HCT116 (cell line): ENCODE data around the gene GNG4.

ENCODE experiments used
- CBX3 ChIP-seq: IDR thresholded peaks from 2 replicates; pipeline ENCODE4 v1.6.1; 2012; ENCODE audit warnings: low read depth
- CTCF ChIP-seq, 3 experiments: fragments of 200-600 bp in 1 of 3; sonication (generic) in 1 of 3; IDR thresholded peaks in 2 of 3; conservative IDR thresholded peaks in 1 of 3; 2 replicates each; pipeline ENCODE4 v1.5.1; 2012 to 2017; ENCODE audit warnings: low read depth in 2 of 3, low read length in 2 of 3, antibody characterized with exemption in 1 of 3, borderline replicate concordance in 1 of 3, control low read depth in 1 of 3, mild to moderate bottlenecking in 1 of 3, mixed read lengths in 1 of 3, mixed run types in 1 of 3, moderate library complexity in 1 of 3; ENCODE audit not compliant: insufficient read depth in 1 of 3
- EZH2 ChIP-seq: fragments of 200-600 bp; sonication (generic); IDR thresholded peaks from 2 replicates; pipeline ENCODE4 v1.6.1; 2017; ENCODE audit warnings: antibody characterized with exemption, mixed run types
- POLR2A ChIP-seq: IDR thresholded peaks from 2 replicates; pipeline ENCODE4 v1.7.0; 2011; ENCODE audit warnings: borderline replicate concordance; ENCODE audit not compliant: insufficient read depth, insufficient read length; ENCODE audit errors: extremely low read depth
- YY1 ChIP-seq: IDR thresholded peaks from 2 replicates; pipeline ENCODE4 v1.6.1; 2011; ENCODE audit warnings: low read length, low read depth, moderate library complexity, mild to moderate bottlenecking; ENCODE audit not compliant: insufficient replicate concordance; ENCODE audit errors: extremely low read depth

GRCh38 chr1:235552146-235552716 lies 97.4 kb downstream of the GNG4 start:
- TF ChIP-seq POLR2A (no peak), CBX3 (no peak), CTCF (IDR thresholded peaks at IDR 0.05 in 2 of 3, conservative IDR thresholded peaks at IDR 0.05 in 1 of 3; ENCODE audit: borderline replicate concordance in 1 of 3, insufficient read depth in 1 of 3, low read depth in 2 of 3, low read length in 2 of 3) (no peak), EZH2 (no peak), YY1 (no peak)
